OCI-LY7 (cell line): ENCODE measurements around the gene CALN1. TPM values are rescaled to one million over a fixed set of nuclear protein-coding genes. Genes with fewer than 3 reads are reported as not detected.

Experiments used
- BruUV-seq: library from RNA; stranded (reverse); fragments of 400-500 nt; replicated peaks from 2 replicates; lab custom pipeline; 2021; lab: Mats Ljungman, UMichigan
- CTCF ChIA-PET: fragments of 300-600 bp; sonication (Branson Sonifier 250); formaldehyde crosslinking; loops from one replicate; lab custom pipeline; 2022; ENCODE audit warnings: antibody characterized with exemption; ENCODE audit not compliant: unreplicated experiment; lab: Charles Lee
- POLR2A ChIA-PET: fragments of 300-600 bp; sonication (Branson Sonifier 250); formaldehyde crosslinking; loops from one replicate; lab custom pipeline; 2022; ENCODE audit warnings: antibody characterized with exemption; lab: Charles Lee
- DNase-seq: peaks from one replicate; pipeline ENCODE4 v3.0.0-alpha.2; 2015; ENCODE audit warnings: low spot score
- H2AFZ ChIP-seq: fragments of 200-600 bp; sonication (generic), shearing (Covaris generic); 2 replicates; pipeline ENCODE4 v1.6.1; 2014; ENCODE audit warnings: mild to moderate bottlenecking, antibody characterized with exemption, low read length, moderate library complexity
- H3K27ac ChIP-seq: fragments of 200-600 bp; sonication (generic); 2 replicates; pipeline ENCODE4 v1.5.1; 2014; ENCODE audit warnings: mixed run types, low read depth, mild to moderate bottlenecking, moderate library complexity, low read length, inconsistent platforms; ENCODE audit not compliant: poor library complexity, severe bottlenecking
- H3K36me3 ChIP-seq: fragments of 200-600 bp; sonication (generic); 2 replicates; pipeline ENCODE4 v1.6.1; 2014; ENCODE audit warnings: mild to moderate bottlenecking, antibody characterized with exemption, low read length, moderate library complexity, mixed read lengths; ENCODE audit not compliant: insufficient read depth
- H3K4me1 ChIP-seq: fragments of 200-600 bp; sonication (generic); 2 replicates; pipeline ENCODE4 v1.5.1; 2014; ENCODE audit warnings: mild to moderate bottlenecking, low read length; ENCODE audit not compliant: insufficient read depth, poor library complexity, severe bottlenecking
- H3K4me2 ChIP-seq: fragments of 200-600 bp; sonication (generic); 2 replicates; pipeline ENCODE4 v1.6.1; 2014; ENCODE audit warnings: mild to moderate bottlenecking, low read length
- H3K4me3 ChIP-seq: fragments of 200-600 bp; sonication (generic); 2 replicates; pipeline ENCODE4 v1.5.1; 2014; ENCODE audit warnings: mild to moderate bottlenecking, low read depth, low read length; ENCODE audit not compliant: poor library complexity, severe bottlenecking
- H3K79me2 ChIP-seq: fragments of 200-600 bp; sonication (generic); 2 replicates; pipeline ENCODE4 v1.6.1; 2016; ENCODE audit warnings: low read depth, mild to moderate bottlenecking, low read length, moderate library complexity, mixed read lengths; ENCODE audit not compliant: insufficient read depth
- H3K9me2 ChIP-seq: fragments of 200-600 bp; sonication (generic); 2 replicates; pipeline ENCODE4 v1.6.1; 2016; ENCODE audit warnings: mild to moderate bottlenecking, low read length, mixed read lengths; ENCODE audit not compliant: insufficient read depth
- H3K9me3 ChIP-seq: fragments of 200-600 bp; sonication (generic); 2 replicates; pipeline ENCODE4 v1.6.1; 2014; ENCODE audit warnings: mild to moderate bottlenecking, mixed run types, low read length, mixed read lengths
- H4K20me1 ChIP-seq: fragments of 200-600 bp; sonication (generic); 2 replicates; pipeline ENCODE4 v1.6.1; 2014; ENCODE audit warnings: mild to moderate bottlenecking, antibody characterized with exemption, low read length, moderate library complexity, mixed read lengths; ENCODE audit not compliant: insufficient read depth
- CTCF ChIP-seq: fragments of 200-600 bp; sonication (generic); conservative IDR thresholded peaks from 2 replicates; pipeline ENCODE4 v1.5.1; 2014; ENCODE audit warnings: mild to moderate bottlenecking, antibody characterized with exemption, low read length, moderate library complexity, mixed read lengths
- EZH2phosphoT487 ChIP-seq: fragments of 200-600 bp; sonication (generic); IDR thresholded peaks from 2 replicates; pipeline ENCODE4 v1.6.1; 2018; ENCODE audit warnings: low read depth, borderline replicate concordance, mild to moderate bottlenecking, mixed run types, antibody characterized with exemption, low read length, moderate library complexity, mixed read lengths
- intact Hi-C: fragments of 100-400 bp; cut with micrococcal nuclease; formaldehyde crosslinking; loops from one replicate; pipeline ENCODE4 v1.10.0; 2022; ENCODE audit not compliant: unreplicated experiment
- total RNA-seq, 2 experiments: library from RNA; depleted of rRNA in 1 of 2; stranded (reverse); fragments of >200 nt in 1 of 2; shearing (Covaris generic) in 1 of 2; gene quantifications; 2 replicates each; pipeline ENCODE4 v1.2.3, GENCODE V29; 2014 to 2022

Gene CALN1
- total RNA-seq, 2 experiments from 2014 or later: not detected

- no TSS peak for BruUV-seq
- Histone ChIP-seq H3K27ac (no peak overlapping the region), H3K36me3 (no peaks in the 10 kb centered on the region), H3K4me2 (no peak overlapping the region), H3K9me2 (no peaks in the 10 kb centered on the region), H2AFZ (no peak overlapping the region), H4K20me1 (no peaks in the 10 kb centered on the region), H3K9me3 (no peaks in the 10 kb centered on the region), H3K4me1 (no peaks in the 10 kb centered on the region), H3K4me3 (no peak overlapping the region), H3K79me2 (no peaks in the 10 kb centered on the region)
- intact Hi-C loops: no loop called here
- CTCF ChIA-PET: no interaction called here
- no peak for TF ChIP-seq CTCF
- TF ChIP-seq EZH2phosphoT487: no peak
- DNase-seq: no peak
- POLR2A ChIA-PET: no interaction called here
Observed at GRCh38 chr7:72435925-72436480, 23.9 kb upstream of the CALN1 start.

GRCh38 chr7:72435366-72435765 lies 23.2 kb upstream of the CALN1 start:
- POLR2A ChIA-PET: no interaction called here
- no peak overlapping the region for H3K4me3 ChIP-seq
- no peaks in the 10 kb centered on the region for H3K79me2 ChIP-seq
- H3K4me1 ChIP-seq: no peaks in the 10 kb centered on the region
- intact Hi-C loops: no loop called here
- CTCF ChIA-PET: no interaction called here
- TF ChIP-seq CTCF (no peak), EZH2phosphoT487 (no peak)
- DNase-seq: no peak
- no peaks in the 10 kb centered on the region for H3K9me3 ChIP-seq
- no peaks in the 10 kb centered on the region for H3K36me3 ChIP-seq
- H3K9me2 ChIP-seq: no peaks in the 10 kb centered on the region
- no peaks in the 10 kb centered on the region for H4K20me1 ChIP-seq
- no peak overlapping the region for H3K27ac ChIP-seq
- no TSS peak for BruUV-seq
- H2AFZ ChIP-seq: no peak overlapping the region
- no peak overlapping the region for H3K4me2 ChIP-seq

- DNase-seq: no peak
- intact Hi-C loops: no loop called here
- no peak for TF ChIP-seq CTCF
- TF ChIP-seq EZH2phosphoT487: no peak
- Histone ChIP-seq H3K9me3 (no peaks in the 10 kb centered on the region), H3K27ac (no peak overlapping the region), H3K9me2 (no peaks in the 10 kb centered on the region), H2AFZ (no peak overlapping the region), H3K79me2 (no peaks in the 10 kb centered on the region), H3K36me3 (no peaks in the 10 kb centered on the region), H4K20me1 (no peaks in the 10 kb centered on the region), H3K4me3 (no peak overlapping the region), H3K4me1 (no peaks in the 10 kb centered on the region), H3K4me2 (no peak overlapping the region)
- CTCF ChIA-PET: no interaction called here
- no TSS peak for BruUV-seq
- POLR2A ChIA-PET: no interaction called here
Observed at GRCh38 chr7:72430531-72430930, 18.4 kb upstream of the CALN1 start.
